Head of caudate nucleus (tissue), 42 donors: ENCODE results near the gene SIDT1.
A peak's percentile ranks its signal among the peaks of the same experiment; 100 is the strongest.

Experiments used
- DNase-seq, 42 donors: peaks; one replicate each; pipeline versions ENCODE4 v3.0.0 to v3.0.0-alpha.2; 2020 to 2021; ENCODE audit warnings: mixed read lengths in 7 of 42
- intact Hi-C: fragments of 100-400 bp; cut with DNase I; formaldehyde crosslinking; loops from one replicate; pipeline ENCODE4 v1.15.0; 2022

Gene SIDT1

DNA sequence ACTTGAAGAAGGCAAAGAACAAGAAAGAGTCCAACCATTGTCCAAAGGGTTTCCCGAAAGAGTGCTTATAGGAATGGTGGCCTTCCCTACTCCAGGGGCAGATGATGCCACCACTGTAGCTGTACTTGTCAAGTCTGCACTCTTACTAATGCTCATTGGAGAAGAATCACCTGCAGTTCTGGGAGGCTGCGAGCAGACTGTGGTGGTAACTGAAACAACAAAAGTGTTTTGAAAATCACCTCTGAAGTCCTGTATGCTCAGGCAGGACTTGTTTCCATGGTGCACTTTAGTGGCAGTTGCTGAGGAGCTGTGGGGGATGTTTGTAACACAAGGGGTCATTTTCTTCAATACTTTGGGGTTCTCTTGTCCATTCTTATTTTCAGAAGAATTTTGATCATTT is 128.1 kb downstream of the SIDT1 start:
- no peak for DNase-seq
- intact Hi-C loops, result no loop called here

DNA sequence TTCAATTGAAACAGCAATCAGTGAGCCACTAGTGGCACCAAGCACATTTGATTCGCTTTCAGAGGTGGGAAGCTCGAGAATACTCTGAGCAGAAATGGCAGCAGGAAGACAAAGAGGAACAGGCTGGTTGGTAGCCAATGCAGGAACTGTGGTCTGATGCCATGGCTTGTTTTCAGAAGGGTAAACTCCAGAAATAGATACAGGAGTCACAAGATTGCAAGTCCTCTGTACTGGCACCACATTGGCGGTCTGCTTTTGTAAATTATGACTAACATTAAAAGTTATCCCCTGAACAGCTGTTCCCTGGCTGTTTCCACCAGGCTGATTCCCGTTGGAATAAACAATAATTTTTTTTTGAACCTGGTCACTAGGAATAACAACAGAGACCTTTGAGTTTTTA is 128.5 kb downstream of the SIDT1 start:
- peak in 1 of 42 donors; percentile 8 for DNase-seq
- intact Hi-C loops, result no loop called here

DNA sequence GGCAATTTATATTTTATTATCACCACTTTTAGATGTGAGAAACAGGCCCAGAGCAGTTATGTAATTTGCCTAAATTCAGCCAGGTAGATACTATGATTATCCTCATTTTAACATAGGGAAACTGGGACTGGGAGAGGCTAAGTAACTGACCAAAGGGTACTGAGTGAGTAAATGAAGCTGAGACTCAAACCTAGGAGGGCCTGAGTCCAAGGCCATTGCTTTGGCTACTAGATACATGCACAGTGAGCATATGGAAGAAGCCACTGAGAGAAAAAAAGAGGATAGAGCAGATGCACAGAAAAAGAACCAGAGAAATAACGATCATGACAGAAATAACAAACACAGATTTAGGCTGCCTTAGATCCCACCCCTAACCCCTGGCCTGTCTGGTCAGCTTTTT is 130.5 kb downstream of the SIDT1 start:
- DNase-seq, result no peak
- intact Hi-C loops, result no loop called here

DNA sequence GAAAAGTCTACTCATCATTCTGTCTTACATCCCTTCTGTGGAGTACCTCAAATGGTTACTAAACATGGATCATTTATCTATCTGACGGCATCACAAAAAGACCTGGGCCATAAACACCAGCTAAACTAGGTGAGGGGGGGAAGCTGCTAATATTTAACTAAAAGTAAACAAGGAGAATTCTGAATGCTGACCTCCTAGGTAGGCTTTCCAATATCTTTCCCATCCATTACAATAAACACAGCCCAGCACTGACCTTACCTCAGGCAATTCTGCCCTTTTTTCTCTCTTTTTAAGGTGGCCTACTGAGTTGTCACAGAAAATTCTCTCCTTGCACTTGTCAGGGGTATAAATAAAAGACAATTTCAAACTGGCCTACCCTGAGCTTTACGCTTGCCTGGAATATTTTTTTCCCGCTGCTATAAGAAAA is 131.0 kb downstream of the SIDT1 start:
- intact Hi-C loops, result no loop called here

DNA sequence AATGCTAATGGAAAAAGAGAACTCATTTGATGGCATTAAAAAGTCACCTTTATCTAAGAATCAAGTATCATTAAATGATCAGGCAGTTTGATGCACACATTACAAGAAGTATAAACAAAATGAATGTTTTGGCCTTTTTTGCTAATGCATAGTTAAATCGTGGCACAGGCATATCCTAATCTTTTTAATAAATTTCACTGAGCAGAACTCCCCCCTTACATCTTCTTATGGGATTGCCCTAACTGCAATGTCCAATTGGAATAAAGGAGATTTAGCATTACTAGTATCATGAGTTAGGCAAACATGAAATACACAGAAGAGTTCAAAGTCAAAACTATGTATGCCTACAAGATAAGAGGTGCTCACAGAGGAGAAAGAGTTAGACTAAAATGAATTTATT is 131.4 kb downstream of the SIDT1 start:
- DNase-seq, result no peak
- intact Hi-C loops, result no loop called here

More for the DNA sequence above, 131.0 kb downstream of the SIDT1 start:
- DNase-seq, result no peak

DNA sequence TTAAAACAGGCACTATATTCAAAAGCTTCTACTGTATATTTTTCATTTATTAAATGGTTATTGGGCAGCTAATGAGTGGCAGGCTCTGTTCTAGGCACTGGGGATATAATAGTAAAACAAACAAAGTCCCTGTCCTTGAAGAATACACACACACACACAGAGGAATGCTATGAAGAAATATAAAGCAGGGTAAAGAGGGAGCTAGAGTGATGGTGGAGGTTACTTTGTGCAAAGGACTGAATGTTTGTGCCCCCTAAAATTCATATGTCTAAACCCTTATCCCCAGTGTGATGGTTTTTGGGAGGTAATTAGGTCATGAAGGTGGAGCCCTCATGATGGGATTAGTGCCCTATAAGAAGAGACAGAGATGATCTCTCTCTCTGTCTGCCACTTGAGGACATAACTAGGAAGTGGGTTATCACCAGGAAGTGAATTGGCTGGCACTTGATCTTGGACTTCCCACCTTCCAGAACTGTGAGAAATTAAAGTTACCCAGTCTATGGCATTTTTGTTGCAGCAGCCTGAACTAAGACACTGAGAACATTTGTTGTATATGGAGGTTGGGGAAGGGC is 132.3 kb downstream of the SIDT1 start:
- intact Hi-C loops, result no loop called here
- no peak for DNase-seq

DNA sequence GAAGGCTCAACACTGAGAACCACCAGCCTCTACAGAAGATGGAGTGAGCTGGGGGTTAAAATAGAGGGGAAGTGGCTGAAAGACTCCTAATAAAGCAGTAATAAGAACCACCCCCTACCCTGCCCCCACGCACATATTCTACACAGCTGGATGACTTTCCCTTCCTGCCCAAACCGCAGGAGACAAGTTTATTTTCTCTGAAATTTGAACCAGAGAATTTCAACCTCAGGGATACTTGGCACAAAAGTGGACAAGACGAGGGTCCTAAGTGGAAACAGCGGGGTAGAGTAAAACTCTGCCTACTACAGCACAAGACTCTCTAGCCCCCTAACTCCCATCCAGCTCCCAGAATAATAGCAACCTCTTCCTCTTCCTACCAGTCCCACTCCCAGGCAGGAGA is 135.7 kb downstream of the SIDT1 start:
- intact Hi-C loops, result no loop called here
- no peak for DNase-seq

DNA sequence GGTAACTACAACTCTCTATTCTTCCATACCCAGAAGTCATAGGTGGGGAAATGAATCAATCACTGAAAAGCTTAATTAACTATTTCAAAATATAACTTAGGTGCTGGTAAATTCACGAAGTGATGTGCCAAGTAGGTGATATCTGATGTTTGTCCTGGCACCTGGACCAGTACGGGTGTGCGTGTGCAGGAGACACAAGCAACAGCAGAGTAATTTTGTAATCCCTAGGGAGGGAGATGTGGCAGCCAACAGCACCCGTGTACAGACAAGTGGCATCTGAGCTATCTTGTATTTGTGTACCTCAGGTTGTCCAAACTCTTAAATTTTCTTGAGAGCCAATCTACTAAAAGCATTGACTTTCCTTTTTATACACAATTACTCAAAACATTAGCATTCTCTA is 141.2 kb downstream of the SIDT1 start:
- intact Hi-C loops, result no loop called here
- no peak for DNase-seq

DNA sequence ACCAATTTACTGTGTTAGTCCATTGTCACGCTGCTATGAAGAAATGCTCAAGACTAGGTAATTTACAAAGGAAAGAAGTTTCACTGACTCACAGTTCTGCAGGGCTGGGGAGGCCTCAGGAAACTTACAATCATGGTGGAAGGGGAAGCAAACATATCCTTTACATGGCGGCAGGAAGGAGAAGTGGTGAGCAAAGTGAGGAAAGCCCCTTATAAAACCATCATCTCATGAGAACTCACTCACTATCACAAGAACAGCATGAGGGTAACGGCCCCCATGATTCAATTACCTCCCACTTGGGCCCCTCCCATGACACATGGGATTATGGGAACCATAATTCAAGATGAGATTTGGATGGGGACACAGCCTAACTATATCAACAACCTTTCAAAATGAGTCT is 143.9 kb downstream of the SIDT1 start:
- no peak for DNase-seq
- intact Hi-C loops, result no loop called here

DNA sequence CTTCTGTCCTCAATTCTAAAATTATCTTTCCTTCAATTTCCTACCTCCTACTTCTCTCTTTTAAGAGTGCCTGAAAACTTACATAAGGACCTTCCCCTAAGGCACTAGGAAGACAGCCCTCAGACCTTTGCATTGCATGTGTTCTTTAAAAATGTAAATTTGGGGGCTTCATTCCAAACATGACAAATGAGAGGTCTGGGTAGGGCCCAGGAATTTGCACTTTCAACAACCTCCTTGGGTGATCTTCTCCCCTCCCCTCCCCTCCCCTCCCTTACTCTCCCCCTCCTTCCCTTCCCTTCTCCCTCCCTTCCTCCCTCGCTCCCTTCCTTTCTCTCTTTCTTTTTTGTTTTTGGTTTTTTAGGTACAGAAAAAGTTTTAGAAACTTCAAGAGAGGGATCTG is 145.4 kb downstream of the SIDT1 start:
- intact Hi-C loops, result no loop called here

DNA sequence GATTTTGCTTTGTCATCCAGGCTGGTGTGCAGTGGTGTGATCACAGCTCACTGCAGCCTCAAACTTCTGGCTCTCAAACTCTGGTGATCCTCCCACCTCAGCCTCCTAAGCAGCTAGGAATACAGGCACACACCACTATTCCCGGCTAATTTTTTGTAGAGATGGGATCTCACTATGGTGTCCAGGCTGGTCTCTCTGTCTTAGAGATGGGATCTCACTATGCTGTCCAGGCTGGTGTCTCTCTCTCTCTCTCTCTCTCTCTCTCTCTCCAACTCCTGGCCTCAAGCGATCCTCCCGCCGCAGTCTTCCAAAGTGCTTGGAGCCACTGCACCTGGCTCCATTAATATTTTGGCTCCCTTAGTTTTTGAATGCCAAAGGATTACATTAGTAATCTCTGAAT is 146.4 kb downstream of the SIDT1 start:
- no peak for DNase-seq
- intact Hi-C loops, result no loop called here

More for the DNA sequence above, 145.4 kb downstream of the SIDT1 start:
- no peak for DNase-seq
